Ascending aorta (tissue), 2 donors: Measurements from ENCODE around the gene RPL28. TPM values are rescaled to one million over a fixed set of nuclear protein-coding genes. Genes with fewer than 3 reads are reported as not detected.
A peak's percentile ranks its signal among the peaks of the same experiment; 100 is the strongest.

Source experiments
- DNase-seq, 2 donors: peaks; one replicate each; pipeline ENCODE4 v3.0.0-alpha.2; 2019; ENCODE audit warnings: low spot score in 2 of 2
- H3K27ac ChIP-seq, 2 donors: fragments of 200-600 bp; sonication (generic); one replicate each; pipeline ENCODE4 v1.5.1; 2016 to 2017; ENCODE audit warnings: mild to moderate bottlenecking in 1 of 2
- H3K27me3 ChIP-seq: fragments of 200-600 bp; sonication (generic); one replicate; pipeline ENCODE4 v1.5.1; 2017
- H3K36me3 ChIP-seq, 2 donors: fragments of 200-600 bp; sonication (generic); one replicate each; pipeline ENCODE4 v1.5.1; 2016
- H3K4me1 ChIP-seq, 2 donors: fragments of 200-600 bp; sonication (generic); one replicate each; pipeline ENCODE4 v1.5.1; 2016 to 2017; ENCODE audit warnings: mild to moderate bottlenecking in 1 of 2
- H3K4me3 ChIP-seq, 2 donors: fragments of 200-600 bp; sonication (generic); one replicate each; pipeline ENCODE4 v1.5.1; 2016 to 2017; ENCODE audit warnings: mild to moderate bottlenecking in 1 of 2
- H3K9me3 ChIP-seq, 2 donors: fragments of 200-600 bp; sonication (generic); one replicate each; pipeline ENCODE4 v1.5.1; 2016
- intact Hi-C: fragments of 100-400 bp; cut with DNase I; formaldehyde crosslinking; loops from one replicate; pipeline ENCODE4 v1.15.1; 2023
- total RNA-seq: library from RNA; depleted of rRNA; stranded (reverse); fragments of >200 nt; gene quantifications from one replicate; pipeline ENCODE4 v1.1.0, GENCODE V29; 2016
- TF ChIP-seq, protein P1 (sequence below), 3 experiments: fragments of 200-600 bp in 2 of 3; fragments of 450-650 bp in 1 of 3; sonication (generic) in 2 of 3; IDR thresholded peaks; one replicate each; pipeline ENCODE4 v1.5.1; 2016 to 2019; ENCODE audit warnings: antibody characterized with exemption in 3 of 3, mild to moderate bottlenecking in 1 of 3, moderate library complexity in 1 of 3

Gene RPL28
- total RNA-seq, 1 donor from 2014 or later = 542 TPM

DNA sequence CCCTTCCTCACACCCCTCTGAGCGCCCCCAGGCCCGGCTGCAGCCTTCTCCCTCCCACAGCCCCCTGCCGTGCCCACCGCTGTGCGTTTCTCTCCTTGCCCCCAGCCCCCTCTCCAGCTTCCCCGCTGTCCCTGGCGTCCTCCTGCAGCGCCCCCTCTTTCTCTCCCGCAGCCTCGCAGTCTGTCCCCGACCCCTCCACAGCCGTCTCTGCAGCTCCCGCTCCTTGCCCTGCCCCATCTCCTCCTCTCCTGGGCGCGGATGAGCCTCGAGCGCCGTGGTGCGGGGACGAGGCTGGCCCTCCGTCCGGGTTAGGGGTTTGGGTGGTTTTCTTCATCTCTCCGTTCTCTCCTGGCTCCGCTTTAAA is 45.0 kb upstream of the RPL28 start:
- TF ChIP-seq, protein P1, sequence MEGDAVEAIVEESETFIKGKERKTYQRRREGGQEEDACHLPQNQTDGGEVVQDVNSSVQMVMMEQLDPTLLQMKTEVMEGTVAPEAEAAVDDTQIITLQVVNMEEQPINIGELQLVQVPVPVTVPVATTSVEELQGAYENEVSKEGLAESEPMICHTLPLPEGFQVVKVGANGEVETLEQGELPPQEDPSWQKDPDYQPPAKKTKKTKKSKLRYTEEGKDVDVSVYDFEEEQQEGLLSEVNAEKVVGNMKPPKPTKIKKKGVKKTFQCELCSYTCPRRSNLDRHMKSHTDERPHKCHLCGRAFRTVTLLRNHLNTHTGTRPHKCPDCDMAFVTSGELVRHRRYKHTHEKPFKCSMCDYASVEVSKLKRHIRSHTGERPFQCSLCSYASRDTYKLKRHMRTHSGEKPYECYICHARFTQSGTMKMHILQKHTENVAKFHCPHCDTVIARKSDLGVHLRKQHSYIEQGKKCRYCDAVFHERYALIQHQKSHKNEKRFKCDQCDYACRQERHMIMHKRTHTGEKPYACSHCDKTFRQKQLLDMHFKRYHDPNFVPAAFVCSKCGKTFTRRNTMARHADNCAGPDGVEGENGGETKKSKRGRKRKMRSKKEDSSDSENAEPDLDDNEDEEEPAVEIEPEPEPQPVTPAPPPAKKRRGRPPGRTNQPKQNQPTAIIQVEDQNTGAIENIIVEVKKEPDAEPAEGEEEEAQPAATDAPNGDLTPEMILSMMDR (IDR thresholded peaks at IDR 0.05) = peak in 1 of 3 experiments; percentile 28
- Histone ChIP-seq H3K4me1 (peaks cover 5 to 17% of the 10 kb centered on the region in 2 donors), H3K36me3 (peaks cover 12 to 13% of the 10 kb centered on the region in 2 donors), H3K27me3 (no peaks in the 10 kb centered on the region), H3K27ac (no peak overlapping the region), H3K9me3 (no peaks in the 10 kb centered on the region), H3K4me3 (peak overlapping the region; percentile 82 to 84)
- intact Hi-C loops = no loop called here
- DNase-seq = no peak

DNA sequence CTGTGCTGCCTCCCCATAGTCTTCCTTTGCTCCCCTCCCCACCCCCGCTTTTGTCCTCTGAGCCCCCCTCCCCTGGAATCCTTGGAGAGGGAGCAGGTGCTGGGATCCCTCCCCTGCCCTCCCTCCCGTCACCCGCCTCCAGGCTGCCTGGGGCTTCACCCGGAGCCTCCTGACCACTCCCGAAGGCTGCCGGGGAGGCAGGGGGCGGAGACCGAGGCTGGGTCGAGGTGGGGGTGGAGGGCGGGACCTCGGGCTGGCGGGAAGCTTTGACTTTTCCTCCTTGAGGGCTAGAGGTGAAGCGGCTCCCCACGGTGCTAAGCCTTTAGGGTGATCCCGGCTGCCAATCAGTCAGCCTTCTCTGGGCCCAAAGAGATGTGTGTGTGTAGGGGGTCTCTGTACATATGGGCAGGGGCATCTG is 44.6 kb upstream of the RPL28 start:
- peaks cover 5 to 17% of the 10 kb centered on the region in 2 donors for H3K4me1 ChIP-seq
- H3K36me3 ChIP-seq = peaks cover 12 to 13% of the 10 kb centered on the region in 2 donors
- H3K9me3 ChIP-seq = no peaks in the 10 kb centered on the region
- TF ChIP-seq, protein P1 (IDR thresholded peaks at IDR 0.05) = no peak
- H3K27me3 ChIP-seq = no peaks in the 10 kb centered on the region
- intact Hi-C loops = no loop called here
- no peak overlapping the region for H3K27ac ChIP-seq
- peak in 1 of 2 donors; percentile 80 for DNase-seq
- H3K4me3 ChIP-seq = peak overlapping the region; percentile 82 to 84

DNA sequence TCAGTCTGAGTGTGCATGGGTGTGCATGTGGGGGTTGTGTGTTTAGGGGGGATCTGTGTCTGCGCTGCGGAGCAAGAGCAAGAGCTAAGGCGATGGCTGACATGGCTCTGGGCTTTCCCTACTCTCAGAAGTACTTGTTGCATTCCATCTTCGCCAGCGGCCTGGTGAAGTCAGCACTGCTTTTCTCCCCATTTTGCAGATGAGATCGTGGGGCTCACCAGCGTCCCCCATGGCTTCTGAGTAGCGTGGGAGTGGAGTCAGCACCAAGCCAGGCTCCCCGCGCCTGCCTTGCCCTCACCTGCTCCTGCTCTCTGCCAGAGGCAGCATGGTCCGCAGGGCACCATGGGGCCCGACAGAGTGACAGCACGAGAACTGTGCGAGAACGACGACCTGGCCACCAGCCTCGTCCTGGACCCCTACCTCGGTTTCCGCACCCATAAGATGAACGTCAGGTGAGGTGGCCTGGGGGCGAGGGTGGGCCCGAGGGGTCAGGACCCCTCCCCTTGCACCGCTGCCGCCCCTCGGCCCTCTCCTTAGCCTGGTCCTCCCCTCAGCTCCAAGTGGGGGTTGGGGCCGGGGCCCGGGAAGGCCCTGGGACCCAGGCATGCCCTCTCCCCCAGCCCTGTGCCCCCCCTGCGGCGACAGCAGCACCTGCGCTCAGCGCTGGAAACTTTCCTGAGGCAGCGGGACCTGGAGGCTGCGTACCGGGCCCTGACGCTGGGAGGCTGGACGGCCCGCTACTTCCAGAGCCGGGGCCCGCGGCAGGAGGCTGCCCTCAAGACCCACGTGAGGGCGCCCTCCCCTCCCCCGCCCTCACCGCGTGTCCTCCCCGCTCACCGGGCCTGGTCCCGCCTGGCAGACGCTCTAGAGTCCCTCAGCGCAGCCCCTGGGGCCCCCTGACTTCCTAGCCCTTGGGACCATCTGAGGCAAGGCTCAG is 43.9 kb upstream of the RPL28 start:
- Histone ChIP-seq H3K4me3 (peak overlapping the region in 1 of 2 donors; percentile 82), H3K27me3 (no peaks in the 10 kb centered on the region), H3K9me3 (no peaks in the 10 kb centered on the region), H3K27ac (no peak overlapping the region), H3K4me1 (peaks cover 5 to 17% of the 10 kb centered on the region in 2 donors), H3K36me3 (peaks cover 13 to 18% of the 10 kb centered on the region in 2 donors)
- intact Hi-C loops = no loop called here
- DNase-seq = no peak
- TF ChIP-seq, protein P1 (IDR thresholded peaks at IDR 0.05) = no peak

DNA sequence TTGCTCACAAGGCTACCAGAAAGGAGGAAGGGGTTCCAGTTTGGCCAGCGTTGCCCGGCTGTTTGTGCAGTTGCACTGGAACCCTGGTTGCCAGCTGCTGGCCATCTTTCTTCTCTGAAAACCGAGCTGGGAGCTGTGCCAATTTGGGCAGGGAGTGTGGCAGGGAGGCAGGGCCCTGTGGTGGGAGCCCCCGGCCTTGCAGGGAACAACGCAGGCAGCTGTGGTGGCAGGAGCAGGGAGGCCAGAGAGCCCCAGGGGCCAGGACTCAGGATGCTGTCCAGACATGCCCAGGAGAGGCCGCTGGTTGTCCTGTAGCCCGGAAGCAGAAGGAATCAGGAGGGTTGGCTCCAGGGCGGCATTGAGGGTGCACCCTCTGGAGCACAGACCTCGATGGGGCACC is 41.3 kb upstream of the RPL28 start:
- TF ChIP-seq, protein P1 (IDR thresholded peaks at IDR 0.05) = no peak
- H3K36me3 ChIP-seq = peaks cover 13 to 25% of the 10 kb centered on the region in 2 donors

DNA sequence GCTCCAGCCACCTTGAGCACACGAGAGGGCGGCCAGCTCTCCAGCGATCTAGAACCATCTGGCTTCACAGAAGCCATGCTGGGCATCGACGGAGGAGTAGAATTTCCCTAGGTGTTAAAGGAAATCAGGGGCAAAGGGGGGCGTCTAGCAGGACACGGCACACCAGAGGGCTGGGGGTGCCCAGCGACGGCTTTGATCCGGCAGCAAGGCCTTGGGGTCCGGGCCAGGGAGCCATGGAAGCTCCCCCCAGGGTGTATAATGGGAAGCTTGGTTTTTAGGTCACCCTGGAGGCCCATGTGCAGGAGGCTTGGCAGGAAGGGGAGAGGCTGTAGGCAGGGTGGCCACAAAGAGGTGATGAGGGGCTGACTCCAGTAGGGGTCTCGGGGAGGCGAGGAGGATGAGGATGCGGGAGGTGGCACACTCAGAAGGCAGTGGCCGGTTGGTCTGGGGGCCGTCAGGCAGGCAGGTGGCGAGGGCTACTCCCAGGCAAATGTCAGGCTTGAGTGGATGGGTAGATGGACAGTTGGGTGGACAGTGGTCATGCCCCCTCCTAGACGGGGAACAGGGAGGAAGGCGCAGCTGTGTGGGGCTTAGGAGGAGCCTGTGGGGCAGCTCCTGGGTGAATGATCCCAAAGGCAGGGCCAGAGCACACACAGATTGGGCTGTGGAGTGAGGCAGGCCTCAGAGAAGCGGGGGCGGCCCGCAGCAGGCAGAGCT is 40.5 kb upstream of the RPL28 start:
- intact Hi-C loops = no loop called here
- Histone ChIP-seq H3K27ac (no peak overlapping the region), H3K36me3 (peaks cover 13 to 25% of the 10 kb centered on the region in 2 donors), H3K9me3 (no peaks in the 10 kb centered on the region), H3K4me3 (no peak overlapping the region), H3K4me1 (peaks cover 4 to 14% of the 10 kb centered on the region in 2 donors), H3K27me3 (no peaks in the 10 kb centered on the region)
- TF ChIP-seq, protein P1 (IDR thresholded peaks at IDR 0.05) = no peak
- no peak for DNase-seq

More for the DNA sequence above, 41.3 kb upstream of the RPL28 start:
- intact Hi-C loops = no loop called here
- Histone ChIP-seq H3K9me3 (no peaks in the 10 kb centered on the region), H3K4me1 (peaks cover 5 to 17% of the 10 kb centered on the region in 2 donors), H3K4me3 (no peak overlapping the region), H3K27ac (no peak overlapping the region), H3K27me3 (no peaks in the 10 kb centered on the region)
- no peak for DNase-seq
